B cell (primary cell): ENCODE data around the gene LIN37. TPM values are rescaled to one million over a fixed set of nuclear protein-coding genes. Genes with fewer than 3 reads are reported as not detected.
"Not testable (repeated sequence)": the region's sequence is repeated elsewhere in the genome, so short reads cannot be mapped to it uniquely, and the experiment has no call there.

Experiments used
- ATAC-seq: fragments of 200-7000 bp; cut with Tn5 transposase; one replicate; pipeline ENCODE4 v1.10.0; 2021; ENCODE audit warnings: low read depth, mild to moderate bottlenecking, moderate number of reproducible peaks, moderate library complexity
- CTCF ChIA-PET: fragments of 350-600 bp; sonication (Branson Sonifier 250); formaldehyde crosslinking; loops from one replicate; lab custom pipeline; 2021; ENCODE audit warnings: antibody characterized with exemption, inconsistent platforms; lab: Charles Lee
- POLR2A ChIA-PET: fragments of 350-600 bp; sonication (Branson Sonifier 250); formaldehyde crosslinking; loops from one replicate; lab custom pipeline; 2021; ENCODE audit warnings: antibody characterized with exemption; lab: Charles Lee
- DNase-seq: peaks from one replicate; pipeline ENCODE4 v3.0.0; 2013
- H2AFZ ChIP-seq: 2 replicates; pipeline ENCODE4 v1.6.1; 2012; ENCODE audit warnings: mild to moderate bottlenecking, low read depth, low read length; ENCODE audit not compliant: insufficient read depth, poor library complexity, severe bottlenecking
- H3K27ac ChIP-seq, 2 donors: 1 replicate in 1 of 2; 2 replicates in 1 of 2; pipeline ENCODE4 v1.5.1; 2012 to 2013; ENCODE audit warnings: low read length in 2 of 2, mild to moderate bottlenecking in 2 of 2, moderate library complexity in 1 of 2
- H3K27me3 ChIP-seq, 4 experiments: fragments of 200-600 bp in 1 of 4; sonication (generic) in 1 of 4; replicated peaks in 1 of 4; 1 replicate in 2 of 4; 2 replicates in 2 of 4; pipeline versions ENCODE4 v1.6.1 to v1.7.0; 2013 to 2016; ENCODE audit warnings: low read length in 3 of 4, mild to moderate bottlenecking in 2 of 4, mixed read lengths in 1 of 4, moderate library complexity in 1 of 4; ENCODE audit not compliant: insufficient read depth in 4 of 4, control insufficient read depth in 3 of 4; ENCODE audit errors: control extremely low read depth in 1 of 4
- H3K36me3 ChIP-seq, 2 experiments: replicated peaks in 1 of 2; 1 replicate in 1 of 2; 2 replicates in 1 of 2; pipeline versions ENCODE4 v1.6.1 to v1.7.1; 2013; ENCODE audit warnings: low read length in 1 of 2; ENCODE audit not compliant: insufficient read depth in 2 of 2, control insufficient read depth in 1 of 2; ENCODE audit errors: control extremely low read depth in 1 of 2, extremely low read depth in 1 of 2
- H3K4me1 ChIP-seq, 2 donors: fragments of 200-600 bp in 1 of 2; sonication (generic) in 1 of 2; 1 replicate in 1 of 2; 2 replicates in 1 of 2; pipeline versions ENCODE4 v1.5.1 to v1.6.1; 2013 to 2017; ENCODE audit warnings: low read length in 2 of 2; ENCODE audit not compliant: control insufficient read depth in 2 of 2, insufficient read depth in 2 of 2
- H3K4me2 ChIP-seq: replicated peaks from 2 replicates; pipeline ENCODE3; 2012; ENCODE audit warnings: mild to moderate bottlenecking, low read depth, low read length; ENCODE audit not compliant: poor library complexity, severe bottlenecking
- H3K4me3 ChIP-seq, 5 experiments: fragments of 200-600 bp in 1 of 5; sonication (generic) in 1 of 5; 1 replicate in 3 of 5; 2 replicates in 2 of 5; pipeline versions ENCODE4 v1.5.1 to v1.7.0; 2011 to 2016; ENCODE audit warnings: low read length in 4 of 5, mild to moderate bottlenecking in 4 of 5, low read depth in 2 of 5, control low read depth in 1 of 5, moderate library complexity in 1 of 5; ENCODE audit not compliant: insufficient read depth in 1 of 5; ENCODE audit errors: control extremely low read depth in 1 of 5, extremely low read depth in 1 of 5
- H3K79me2 ChIP-seq: fragments of 200-600 bp; sonication (generic); one replicate; pipeline ENCODE4 v1.6.0; 2016; ENCODE audit warnings: low read length; ENCODE audit not compliant: control insufficient read depth, insufficient read depth
- H3K9ac ChIP-seq: fragments of 200-600 bp; sonication (generic); 2 replicates; pipeline ENCODE4 v1.6.1; 2017; ENCODE audit warnings: mild to moderate bottlenecking, low read length, moderate library complexity
- H3K9me3 ChIP-seq, 3 donors: one replicate each; pipeline versions ENCODE4 v1.6.1 to v1.7.1; 2013; ENCODE audit warnings: low read length in 2 of 3; ENCODE audit not compliant: control insufficient read depth in 2 of 3, insufficient read depth in 1 of 3; ENCODE audit errors: control extremely low read depth in 1 of 3
- H4K20me1 ChIP-seq: 2 replicates; pipeline ENCODE4 v1.6.0; 2012; ENCODE audit warnings: mild to moderate bottlenecking, low read length; ENCODE audit not compliant: insufficient read depth, control insufficient read depth, poor library complexity, severe bottlenecking
- H3K27ac Mint-ChIP-seq: one replicate; pipeline ENCODE4 v1.8.0; 2021; ENCODE audit warnings: mixed read lengths
- H3K27me3 Mint-ChIP-seq: one replicate; pipeline ENCODE4 v1.8.0; 2021; ENCODE audit warnings: mixed read lengths
- H3K4me1 Mint-ChIP-seq: one replicate; pipeline ENCODE4 v1.8.0; 2021; ENCODE audit warnings: mixed read lengths
- H3K4me3 Mint-ChIP-seq: one replicate; pipeline ENCODE4 v1.8.0; 2021; ENCODE audit warnings: mixed read lengths
- H3K9me3 Mint-ChIP-seq: one replicate; pipeline ENCODE4 v1.8.0; 2022; ENCODE audit warnings: mixed read lengths; ENCODE audit not compliant: insufficient read depth
- EZH2 ChIP-seq: IDR thresholded peaks from 2 replicates; pipeline ENCODE4 v1.6.1; 2012; ENCODE audit warnings: borderline replicate concordance, low read depth, mild to moderate bottlenecking, moderate library complexity, low read length; ENCODE audit not compliant: insufficient read depth, poor library complexity, severe bottlenecking
- WGBS: methylation state at CpG from one replicate; pipeline ENCODE4 v1.1.5; 2013; ENCODE audit warnings: missing lambda C conversion rate; ENCODE audit not compliant: insufficient coverage; 5-methylcytosine and 5-hydroxymethylcytosine counted together
- intact Hi-C: fragments of 100-400 bp; cut with micrococcal nuclease; formaldehyde crosslinking; loops from one replicate; pipeline ENCODE4 v1.10.0; 2022
- polyA plus RNA-seq: library from polyadenylated mRNA; depleted of rRNA; stranded (reverse); fragments of >200 nt; gene quantifications from 2 replicates; pipeline ENCODE4 v1.2.3, GENCODE V29; 2012
- total RNA-seq, 2 donors: library from RNA; stranded (reverse); fragments of 120-200 nt in 1 of 2; gene quantifications; 1 replicate in 1 of 2; 2 replicates in 1 of 2; pipeline versions ENCODE4 v1.2.3 to v1.2.4, GENCODE V29; 2013 to 2022
- TF ChIP-seq, protein P1 (sequence below): fragments of 200-600 bp; IDR thresholded peaks from one replicate; pipeline ENCODE4 v1.8.0; 2022; ENCODE audit warnings: antibody characterized with exemption, mild to moderate bottlenecking

The LIN37 gene
- total and polyA plus RNA-seq, 2 donors (not counting 1 experiment from before 2014, with no cell fraction given) = 22.3 to 64.1 TPM

DNA sequence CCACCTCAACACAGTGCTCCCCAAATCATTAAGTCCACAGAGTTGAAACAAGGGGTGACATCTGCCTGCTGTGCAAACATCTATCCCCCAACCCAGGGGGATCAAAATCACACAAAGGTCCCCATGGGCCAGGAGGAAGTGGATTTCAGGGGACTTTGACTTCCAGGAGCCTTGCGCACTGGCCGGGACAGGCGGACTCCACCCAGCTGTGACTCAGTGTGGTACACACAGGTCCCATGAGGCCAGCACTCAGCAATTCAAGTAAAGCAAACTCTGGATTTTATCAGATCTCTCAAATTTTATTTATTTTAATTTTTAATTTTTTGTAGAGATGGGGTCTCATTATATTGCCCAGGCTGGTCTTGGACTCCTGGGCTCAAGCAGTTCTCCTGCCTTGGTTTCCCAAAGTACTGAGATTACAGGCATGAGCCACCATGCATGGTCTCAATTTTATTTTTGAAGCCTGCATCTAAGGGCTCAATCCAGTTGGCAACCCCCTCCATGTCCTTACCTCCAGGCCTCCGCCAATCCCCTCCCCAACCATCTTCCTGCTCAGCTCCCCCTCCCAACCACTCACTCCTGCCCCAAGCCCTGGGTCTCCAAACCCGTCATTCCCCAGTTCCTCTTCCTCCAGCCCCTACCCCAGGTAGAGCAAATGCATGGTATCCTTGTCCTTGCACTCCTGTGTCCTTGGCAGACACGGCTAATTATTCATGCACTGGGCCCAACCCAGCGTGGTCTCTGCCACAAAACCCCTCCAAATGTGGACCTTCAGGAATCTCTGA, 45.2 kb downstream of the LIN37 start:
- TF ChIP-seq, protein P1, sequence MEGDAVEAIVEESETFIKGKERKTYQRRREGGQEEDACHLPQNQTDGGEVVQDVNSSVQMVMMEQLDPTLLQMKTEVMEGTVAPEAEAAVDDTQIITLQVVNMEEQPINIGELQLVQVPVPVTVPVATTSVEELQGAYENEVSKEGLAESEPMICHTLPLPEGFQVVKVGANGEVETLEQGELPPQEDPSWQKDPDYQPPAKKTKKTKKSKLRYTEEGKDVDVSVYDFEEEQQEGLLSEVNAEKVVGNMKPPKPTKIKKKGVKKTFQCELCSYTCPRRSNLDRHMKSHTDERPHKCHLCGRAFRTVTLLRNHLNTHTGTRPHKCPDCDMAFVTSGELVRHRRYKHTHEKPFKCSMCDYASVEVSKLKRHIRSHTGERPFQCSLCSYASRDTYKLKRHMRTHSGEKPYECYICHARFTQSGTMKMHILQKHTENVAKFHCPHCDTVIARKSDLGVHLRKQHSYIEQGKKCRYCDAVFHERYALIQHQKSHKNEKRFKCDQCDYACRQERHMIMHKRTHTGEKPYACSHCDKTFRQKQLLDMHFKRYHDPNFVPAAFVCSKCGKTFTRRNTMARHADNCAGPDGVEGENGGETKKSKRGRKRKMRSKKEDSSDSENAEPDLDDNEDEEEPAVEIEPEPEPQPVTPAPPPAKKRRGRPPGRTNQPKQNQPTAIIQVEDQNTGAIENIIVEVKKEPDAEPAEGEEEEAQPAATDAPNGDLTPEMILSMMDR = no peak
- no peak for TF ChIP-seq EZH2
- POLR2A ChIA-PET = no interaction called here

GRCh38 chr19:35795564-35795963, 47.2 kb downstream of the LIN37 start:
- WGBS = no CpG with 5 or more reads among the region's 1 CpG
- H3K9ac ChIP-seq, DNase-seq, CTCF ChIA-PET, H3K9me3 ChIP-seq, H3K4me3 ChIP-seq, H3K79me2 ChIP-seq, H3K4me1 ChIP-seq, H3K4me1 Mint-ChIP-seq, H3K4me2 ChIP-seq, ATAC-seq, H3K27ac Mint-ChIP-seq, H3K36me3 ChIP-seq, POLR2A ChIA-PET, H2AFZ ChIP-seq, H4K20me1 ChIP-seq, H3K9me3 Mint-ChIP-seq, H3K4me3 Mint-ChIP-seq, H3K27ac ChIP-seq, intact Hi-C loops: not testable (repeated sequence)
- peaks cover 0 to 17% (median 3%) of the 10 kb centered on the region in 4 experiments for H3K27me3 ChIP-seq
- peaks cover 24% of the 10 kb centered on the region for H3K27me3 Mint-ChIP-seq

More for the DNA sequence above, 45.2 kb downstream of the LIN37 start:
- Mint-ChIP-seq H3K27ac (no peak overlapping the region), H3K4me3 (no peak overlapping the region), H3K4me1 (peaks cover 6% of the 10 kb centered on the region), H3K27me3 (peaks cover 21% of the 10 kb centered on the region), H3K9me3 (no peaks in the 10 kb centered on the region)
- H3K4me3 ChIP-seq = no peak overlapping the region
- H3K9ac ChIP-seq = no peak overlapping the region
- no peak for ATAC-seq
- H3K27ac ChIP-seq = no peak overlapping the region
- H3K36me3 ChIP-seq = no peaks in the 10 kb centered on the region
- H3K9me3 ChIP-seq = peaks cover 0 to 4% (median 0%) of the 10 kb centered on the region in 3 donors
- H2AFZ ChIP-seq = no peak overlapping the region
- H3K27me3 ChIP-seq = peaks cover 0 to 14% (median 3%) of the 10 kb centered on the region in 4 experiments
- 80% methylated on average over 4 of the region's 7 CpGs for WGBS
- DNase-seq = no peak
- CTCF ChIA-PET = no interaction called here
- H4K20me1 ChIP-seq = no peaks in the 10 kb centered on the region
- intact Hi-C loops = no loop called here
- no peaks in the 10 kb centered on the region for H3K79me2 ChIP-seq
- no peak overlapping the region for H3K4me2 ChIP-seq
- H3K4me1 ChIP-seq = peaks cover 0 to 5% of the 10 kb centered on the region in 2 donors
